Measurements from ENCODE around the gene SGCA. TPM values are rescaled to one million over a fixed set of nuclear protein-coding genes. Genes with fewer than 3 reads are reported as not detected.

The SGCA gene
- polyA plus RNA-seq, 1 donor (not counting 4 experiments of a cell fraction or from before 2014, with no cell fraction given) = not detected

DNA sequence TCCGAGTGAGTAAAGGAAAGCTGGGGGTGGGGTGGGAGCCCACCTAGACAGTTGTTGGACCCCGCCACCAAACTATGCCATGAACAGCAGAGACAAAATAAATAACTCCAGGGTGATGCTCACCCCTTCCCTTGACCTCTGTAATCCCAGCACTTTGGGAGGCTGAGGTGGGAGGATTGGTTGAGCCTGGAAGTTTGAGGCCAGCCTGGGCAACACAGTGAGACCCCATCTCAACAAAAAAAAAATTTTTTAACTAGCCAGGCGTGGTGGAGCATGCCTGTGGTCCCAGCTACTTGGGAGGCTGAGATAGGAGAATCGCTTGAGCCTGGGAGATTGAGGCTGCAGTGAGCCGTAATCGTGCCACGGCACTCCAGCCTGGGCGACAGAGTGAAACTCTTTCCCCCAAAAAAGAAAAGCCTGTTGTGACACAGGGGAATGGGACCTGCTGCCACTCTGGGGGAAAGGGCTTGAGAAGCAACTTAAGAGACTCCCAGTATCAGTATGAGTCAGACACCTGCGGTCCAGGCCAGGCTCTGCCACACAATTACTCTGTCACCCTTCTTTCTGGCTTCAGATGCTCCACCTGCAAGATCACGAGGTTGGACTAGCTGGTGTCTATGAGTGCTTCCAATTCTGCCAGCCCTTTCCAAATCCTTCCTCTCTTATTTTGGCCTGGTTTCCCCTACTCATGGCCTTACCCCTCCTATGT is 5.0 kb downstream of the SGCA start:
- Histone ChIP-seq H3K4me2 (ENCODE audit: control insufficient read depth, extremely low read depth, insufficient read depth, low read depth, low read length) (no peak overlapping the region), H3K4me1 (ENCODE audit: control insufficient read depth, extremely low read depth, insufficient read depth, low read length) (no peaks in the 10 kb centered on the region)
- dilution Hi-C loops (cut with MboI; ENCODE audit: extremely low pct_ligation_motif_present, low sequenced_read_pairs) = no loop called here

GRCh38 chr17:50171371-50172071 is 5.7 kb downstream of the SGCA start:
- Histone ChIP-seq H3K4me3 (ENCODE audit: control insufficient read depth in 2 of 3, extremely low read depth in 1 of 3, insufficient read depth in 2 of 3, low read depth in 1 of 3, low read length in 3 of 3) (no peak overlapping the region), H3K9me1 (ENCODE audit: control insufficient read depth, extremely low read depth, insufficient read depth, low read length) (no peaks in the 10 kb centered on the region), H3K27ac (ENCODE audit: control insufficient read depth, insufficient read depth, low read length) (no peak overlapping the region), H3K9ac (ENCODE audit: control insufficient read depth, extremely low read depth, insufficient read depth, low read length) (no peak overlapping the region), H2AFZ (ENCODE audit: control insufficient read depth, low read length) (no peak overlapping the region), H3K4me1 (ENCODE audit: control insufficient read depth, extremely low read depth, insufficient read depth, low read length) (no peaks in the 10 kb centered on the region), H3K27me3 (ENCODE audit: control insufficient read depth, extremely low read depth, insufficient read depth, low read length) (peaks cover 3% of the 10 kb centered on the region), H3K9me3 (ENCODE audit: control insufficient read depth, low read depth, low read length) (no peaks in the 10 kb centered on the region), H4K20me1 (ENCODE audit: control insufficient read depth, extremely low read depth, insufficient read depth, low read length) (no peaks in the 10 kb centered on the region), H3K36me3 (ENCODE audit: control insufficient read depth in 2 of 2, extremely low read depth in 1 of 2, insufficient read depth in 2 of 2, low read length in 2 of 2) (no peaks in the 10 kb centered on the region), H3K4me2 (ENCODE audit: control insufficient read depth, extremely low read depth, insufficient read depth, low read depth, low read length) (no peak overlapping the region), H3K79me2 (ENCODE audit: control insufficient read depth, insufficient read depth, low read length) (no peaks in the 10 kb centered on the region)
- TF ChIP-seq EZH2 (IDR thresholded peaks at IDR 0.05; ENCODE audit: low read length) = no peak
- TF ChIP-seq CTCF (optimal IDR thresholded peaks at IDR 0.05 in 1 of 3, IDR thresholded peaks at IDR 0.05 in 1 of 3, conservative IDR thresholded peaks at IDR 0.05 in 1 of 3; ENCODE audit: extremely low read depth in 1 of 3, insufficient read depth in 2 of 3, low read length in 3 of 3) = no peak
- FAIRE-seq (no peak), DNase-seq (ENCODE audit: low read depth, low spot score) (no peak)
- dilution Hi-C loops (cut with MboI; ENCODE audit: extremely low pct_ligation_motif_present, low sequenced_read_pairs) = no loop called here

More for the DNA sequence above, 5.0 kb downstream of the SGCA start:
- DNase-seq (ENCODE audit: low read depth, low spot score) (no peak), FAIRE-seq (no peak)
- H3K9me1 ChIP-seq (ENCODE audit: control insufficient read depth, extremely low read depth, insufficient read depth, low read length) = no peaks in the 10 kb centered on the region
- H3K9ac ChIP-seq (ENCODE audit: control insufficient read depth, extremely low read depth, insufficient read depth, low read length) = no peak overlapping the region
- no peaks in the 10 kb centered on the region for H3K9me3 ChIP-seq (ENCODE audit: control insufficient read depth, low read depth, low read length)
- no peaks in the 10 kb centered on the region for H4K20me1 ChIP-seq (ENCODE audit: control insufficient read depth, extremely low read depth, insufficient read depth, low read length)
- no peaks in the 10 kb centered on the region for H3K36me3 ChIP-seq (ENCODE audit: control insufficient read depth in 2 of 2, extremely low read depth in 1 of 2, insufficient read depth in 2 of 2, low read length in 2 of 2)
- no peak overlapping the region for H2AFZ ChIP-seq (ENCODE audit: control insufficient read depth, low read length)
- no peak overlapping the region for H3K4me3 ChIP-seq (ENCODE audit: control insufficient read depth in 2 of 3, extremely low read depth in 1 of 3, insufficient read depth in 2 of 3, low read depth in 1 of 3, low read length in 3 of 3)
- no peak overlapping the region for H3K27ac ChIP-seq (ENCODE audit: control insufficient read depth, insufficient read depth, low read length)
- no peaks in the 10 kb centered on the region for H3K79me2 ChIP-seq (ENCODE audit: control insufficient read depth, insufficient read depth, low read length)
- no peak for TF ChIP-seq CTCF (optimal IDR thresholded peaks at IDR 0.05 in 1 of 3, IDR thresholded peaks at IDR 0.05 in 1 of 3, conservative IDR thresholded peaks at IDR 0.05 in 1 of 3; ENCODE audit: extremely low read depth in 1 of 3, insufficient read depth in 2 of 3, low read length in 3 of 3)
- TF ChIP-seq EZH2 (IDR thresholded peaks at IDR 0.05; ENCODE audit: low read length) = no peak
- H3K27me3 ChIP-seq (ENCODE audit: control insufficient read depth, extremely low read depth, insufficient read depth, low read length) = peaks cover 3% of the 10 kb centered on the region

All from keratinocyte (primary cell).